ENCODE results near the gene ARHGAP24. TPM values are rescaled to one million over a fixed set of nuclear protein-coding genes. Genes with fewer than 3 reads are reported as not detected.

Gene ARHGAP24
- polyA plus RNA-seq, 3 donors: 12.5 to 32.0 (median 18.8) TPM

DNA sequence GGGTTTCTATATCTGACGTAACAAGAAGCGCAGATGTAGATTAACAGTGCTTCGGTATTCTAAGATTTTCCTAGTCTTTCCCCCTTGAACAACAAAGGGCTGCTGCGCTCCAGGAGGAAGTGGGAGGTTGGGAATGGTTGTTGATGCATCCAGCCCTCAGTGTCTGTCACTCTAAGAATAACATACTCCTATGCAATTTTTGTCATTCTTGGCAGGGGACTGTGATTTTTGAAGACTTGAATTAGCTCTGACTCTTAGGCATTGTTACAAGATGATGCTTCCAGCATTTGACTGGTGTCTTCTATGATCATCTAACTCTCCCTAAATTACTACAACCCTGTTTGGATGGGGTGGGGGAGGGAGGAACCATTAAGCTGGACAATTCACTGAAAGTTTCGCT is 394.2 kb downstream of the ARHGAP24 start:
- no peak overlapping the region for H2AFZ ChIP-seq (ENCODE audit: insufficient read depth, low read depth, low read length, poor library complexity, severe bottlenecking)
- H3K9me3 ChIP-seq (replicated peaks in 1 of 2; ENCODE audit: control insufficient read depth in 1 of 2, insufficient read depth in 1 of 2, low read length in 2 of 2): no peaks in the 10 kb centered on the region
- peaks cover 41% of the 10 kb centered on the region for H4K20me1 ChIP-seq (ENCODE audit: insufficient read depth, low read length)
- Mint-ChIP-seq H3K9me3 (no peaks in the 10 kb centered on the region), H3K27me3 (ENCODE audit: low read depth in 3 of 3) (no peaks in the 10 kb centered on the region), H3K36me3 (no peaks in the 10 kb centered on the region), H3K4me1 (no peaks in the 10 kb centered on the region), H3K4me3 (no peak overlapping the region), H3K27ac (peak overlapping the region in 1 of 7 donors; percentile 38)
- no peak overlapping the region for H3K27ac ChIP-seq (ENCODE audit: low read depth in 1 of 2, low read length in 2 of 2)
- TF ChIP-seq, protein P1, sequence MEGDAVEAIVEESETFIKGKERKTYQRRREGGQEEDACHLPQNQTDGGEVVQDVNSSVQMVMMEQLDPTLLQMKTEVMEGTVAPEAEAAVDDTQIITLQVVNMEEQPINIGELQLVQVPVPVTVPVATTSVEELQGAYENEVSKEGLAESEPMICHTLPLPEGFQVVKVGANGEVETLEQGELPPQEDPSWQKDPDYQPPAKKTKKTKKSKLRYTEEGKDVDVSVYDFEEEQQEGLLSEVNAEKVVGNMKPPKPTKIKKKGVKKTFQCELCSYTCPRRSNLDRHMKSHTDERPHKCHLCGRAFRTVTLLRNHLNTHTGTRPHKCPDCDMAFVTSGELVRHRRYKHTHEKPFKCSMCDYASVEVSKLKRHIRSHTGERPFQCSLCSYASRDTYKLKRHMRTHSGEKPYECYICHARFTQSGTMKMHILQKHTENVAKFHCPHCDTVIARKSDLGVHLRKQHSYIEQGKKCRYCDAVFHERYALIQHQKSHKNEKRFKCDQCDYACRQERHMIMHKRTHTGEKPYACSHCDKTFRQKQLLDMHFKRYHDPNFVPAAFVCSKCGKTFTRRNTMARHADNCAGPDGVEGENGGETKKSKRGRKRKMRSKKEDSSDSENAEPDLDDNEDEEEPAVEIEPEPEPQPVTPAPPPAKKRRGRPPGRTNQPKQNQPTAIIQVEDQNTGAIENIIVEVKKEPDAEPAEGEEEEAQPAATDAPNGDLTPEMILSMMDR (IDR thresholded peaks at IDR 0.05): no peak
- no peaks in the 10 kb centered on the region for H3K27me3 ChIP-seq (ENCODE audit: control insufficient read depth in 2 of 2, insufficient read depth in 2 of 2, low read length in 2 of 2)
- no peaks in the 10 kb centered on the region for H3K79me2 ChIP-seq (ENCODE audit: insufficient read depth, low read length)
- WGBS (ENCODE audit: insufficient coverage): no CpG with 5 or more reads among the region's 5 CpGs
- no peak overlapping the region for H3K9ac ChIP-seq (ENCODE audit: insufficient read depth, low read length, poor library complexity, severe bottlenecking)
- no peaks in the 10 kb centered on the region for H3K4me1 ChIP-seq (ENCODE audit: control insufficient read depth in 1 of 2, insufficient read depth in 2 of 2, low read length in 2 of 2)
- intact Hi-C loops (cut with micrococcal nuclease): no loop called here
- DNase-seq: no peak
- H3K36me3 ChIP-seq (replicated peaks in 1 of 2; ENCODE audit: control insufficient read depth in 1 of 2, insufficient read depth in 2 of 2, low read length in 2 of 2): no peaks in the 10 kb centered on the region
- H3K4me2 ChIP-seq (replicated peaks; ENCODE audit: extremely low read depth, low read length, poor library complexity, severe bottlenecking): no peak overlapping the region
- H3K4me3 ChIP-seq (replicated peaks in 1 of 3; ENCODE audit: low read depth in 2 of 3, low read length in 3 of 3): no peak overlapping the region

DNA sequence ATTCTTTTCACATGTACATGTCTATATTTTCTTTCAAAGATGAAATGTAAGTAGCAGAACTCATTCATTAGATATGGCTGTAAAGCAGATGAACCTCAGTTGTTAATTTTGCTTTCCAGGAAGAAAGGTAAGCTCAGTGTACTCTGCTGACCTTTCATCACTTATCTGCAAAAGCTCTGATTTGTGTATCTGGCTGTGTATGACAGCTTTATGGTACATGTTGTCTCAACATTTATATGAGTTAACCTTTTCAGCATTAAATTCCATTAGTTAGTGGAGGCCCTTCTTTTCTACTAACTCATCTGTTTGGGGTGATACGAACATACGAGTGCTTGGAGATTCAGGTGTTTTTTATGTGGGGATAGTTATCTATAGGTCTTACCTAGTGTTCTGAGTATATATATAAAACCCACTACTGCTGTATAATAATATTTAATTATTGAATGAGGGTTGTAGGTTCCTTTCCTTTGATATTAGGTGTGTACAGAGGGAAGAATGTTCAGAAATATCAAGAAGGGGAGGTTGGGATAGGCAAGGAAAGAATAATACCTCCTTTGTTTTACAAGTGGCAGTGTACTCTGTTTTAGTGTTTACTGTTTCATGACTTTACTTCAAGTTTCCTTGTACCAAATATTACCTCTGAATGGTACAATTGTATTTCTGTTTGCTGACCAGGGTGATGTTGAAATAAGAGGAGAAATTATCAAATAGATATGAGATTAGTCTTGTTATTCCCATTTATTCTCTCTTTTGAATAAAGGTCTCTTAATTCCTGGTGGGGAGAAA is 395.5 kb downstream of the ARHGAP24 start:
- H3K79me2 ChIP-seq (ENCODE audit: insufficient read depth, low read length): no peaks in the 10 kb centered on the region
- Mint-ChIP-seq H3K4me3 (no peak overlapping the region), H3K4me1 (no peaks in the 10 kb centered on the region), H3K27me3 (ENCODE audit: low read depth in 3 of 3) (no peaks in the 10 kb centered on the region), H3K9me3 (no peaks in the 10 kb centered on the region), H3K27ac (no peak overlapping the region), H3K36me3 (no peaks in the 10 kb centered on the region)
- no peaks in the 10 kb centered on the region for H3K27me3 ChIP-seq (ENCODE audit: control insufficient read depth in 2 of 2, insufficient read depth in 2 of 2, low read length in 2 of 2)
- TF ChIP-seq, protein P1 (IDR thresholded peaks at IDR 0.05): no peak
- no peak overlapping the region for H3K9ac ChIP-seq (ENCODE audit: insufficient read depth, low read length, poor library complexity, severe bottlenecking)
- no peak overlapping the region for H3K4me3 ChIP-seq (replicated peaks in 1 of 3; ENCODE audit: low read depth in 2 of 3, low read length in 3 of 3)
- H2AFZ ChIP-seq (ENCODE audit: insufficient read depth, low read depth, low read length, poor library complexity, severe bottlenecking): no peak overlapping the region
- WGBS (ENCODE audit: insufficient coverage): no CpG with 5 or more reads among the region's 2 CpGs
- H3K9me3 ChIP-seq (replicated peaks in 1 of 2; ENCODE audit: control insufficient read depth in 1 of 2, insufficient read depth in 1 of 2, low read length in 2 of 2): no peaks in the 10 kb centered on the region
- H3K4me2 ChIP-seq (replicated peaks; ENCODE audit: extremely low read depth, low read length, poor library complexity, severe bottlenecking): no peak overlapping the region
- H3K27ac ChIP-seq (ENCODE audit: low read depth in 1 of 2, low read length in 2 of 2): no peak overlapping the region
- H3K4me1 ChIP-seq (ENCODE audit: control insufficient read depth in 1 of 2, insufficient read depth in 2 of 2, low read length in 2 of 2): no peaks in the 10 kb centered on the region
- intact Hi-C loops (cut with micrococcal nuclease): no loop called here
- peaks cover 41% of the 10 kb centered on the region for H4K20me1 ChIP-seq (ENCODE audit: insufficient read depth, low read length)
- no peak for DNase-seq
- H3K36me3 ChIP-seq (replicated peaks in 1 of 2; ENCODE audit: control insufficient read depth in 1 of 2, insufficient read depth in 2 of 2, low read length in 2 of 2): no peaks in the 10 kb centered on the region

Measured in CD14-positive monocyte (primary cell).